WI38 (cell line): ENCODE results near the gene BPIFB3.
"Not testable (repeated sequence)": the region's sequence is repeated elsewhere in the genome, so short reads cannot be mapped to it uniquely, and the experiment has no call there.

Source experiments
- H3K4me3 ChIP-seq: 2 replicates; pipeline ENCODE4 v1.5.1; 2011; ENCODE audit warnings: low read depth, mild to moderate bottlenecking, control low read depth, low read length
- TF ChIP-seq, protein P1 (sequence below): IDR thresholded peaks from 2 replicates; pipeline ENCODE4 v1.5.1; 2012; ENCODE audit warnings: low read depth, mild to moderate bottlenecking, control low read depth, low read length

BPIFB3 gene

DNA sequence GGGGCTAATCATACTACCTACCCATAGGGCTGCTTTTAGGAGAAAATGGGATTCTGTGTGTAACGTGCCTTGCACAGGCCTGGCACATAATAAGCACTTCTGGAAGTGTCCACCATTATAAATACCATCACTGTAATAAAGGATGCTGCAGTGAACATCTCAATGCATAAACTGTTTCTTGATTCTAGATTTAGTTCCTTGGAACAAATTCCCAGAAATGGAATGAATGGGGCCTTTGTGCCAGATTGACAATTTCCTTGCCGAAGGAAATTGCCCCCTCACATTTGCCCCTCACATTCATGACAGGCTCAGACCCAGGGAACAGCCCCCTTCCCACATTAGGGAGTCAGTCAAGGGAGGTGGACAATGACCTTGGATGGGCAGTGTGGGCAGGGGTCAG lies 55.0 kb downstream of the BPIFB3 start:
- TF ChIP-seq, protein P1, sequence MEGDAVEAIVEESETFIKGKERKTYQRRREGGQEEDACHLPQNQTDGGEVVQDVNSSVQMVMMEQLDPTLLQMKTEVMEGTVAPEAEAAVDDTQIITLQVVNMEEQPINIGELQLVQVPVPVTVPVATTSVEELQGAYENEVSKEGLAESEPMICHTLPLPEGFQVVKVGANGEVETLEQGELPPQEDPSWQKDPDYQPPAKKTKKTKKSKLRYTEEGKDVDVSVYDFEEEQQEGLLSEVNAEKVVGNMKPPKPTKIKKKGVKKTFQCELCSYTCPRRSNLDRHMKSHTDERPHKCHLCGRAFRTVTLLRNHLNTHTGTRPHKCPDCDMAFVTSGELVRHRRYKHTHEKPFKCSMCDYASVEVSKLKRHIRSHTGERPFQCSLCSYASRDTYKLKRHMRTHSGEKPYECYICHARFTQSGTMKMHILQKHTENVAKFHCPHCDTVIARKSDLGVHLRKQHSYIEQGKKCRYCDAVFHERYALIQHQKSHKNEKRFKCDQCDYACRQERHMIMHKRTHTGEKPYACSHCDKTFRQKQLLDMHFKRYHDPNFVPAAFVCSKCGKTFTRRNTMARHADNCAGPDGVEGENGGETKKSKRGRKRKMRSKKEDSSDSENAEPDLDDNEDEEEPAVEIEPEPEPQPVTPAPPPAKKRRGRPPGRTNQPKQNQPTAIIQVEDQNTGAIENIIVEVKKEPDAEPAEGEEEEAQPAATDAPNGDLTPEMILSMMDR, result no peak
- H3K4me3 ChIP-seq, result no peak overlapping the region

DNA sequence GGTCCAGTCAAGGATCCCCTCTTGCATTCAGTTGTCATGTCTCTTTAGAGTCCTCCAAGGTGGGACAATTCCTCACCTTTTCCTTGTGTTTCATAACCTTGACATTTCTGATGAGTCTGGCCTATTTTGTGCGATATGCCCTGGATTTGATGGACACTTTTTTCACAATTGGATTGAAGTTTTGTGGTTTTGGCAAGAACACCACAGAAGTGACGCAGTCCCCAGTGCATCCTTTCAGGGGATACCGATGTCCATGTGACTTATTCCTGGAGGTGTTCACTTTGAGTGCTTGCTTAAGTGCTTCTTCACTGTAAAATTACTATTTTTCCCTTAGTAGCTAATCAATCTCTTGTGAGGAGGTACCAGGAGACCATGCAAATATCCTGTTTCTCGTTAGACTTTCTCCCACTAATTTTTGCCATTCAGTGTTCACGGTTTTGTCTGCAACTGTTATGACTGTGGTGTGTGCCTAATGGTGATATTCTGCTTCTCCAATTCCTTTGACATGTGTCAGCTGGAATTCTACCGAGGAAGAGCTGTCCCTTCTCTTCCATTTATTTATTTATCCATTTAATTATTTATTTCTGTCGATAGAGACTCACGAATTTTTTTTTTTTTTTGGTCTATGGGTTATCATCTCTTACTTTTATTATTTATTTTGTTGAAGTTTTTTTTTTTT lies 56.6 kb downstream of the BPIFB3 start:
- H3K4me3 ChIP-seq, result no peak overlapping the region
- TF ChIP-seq, protein P1, result no peak

DNA sequence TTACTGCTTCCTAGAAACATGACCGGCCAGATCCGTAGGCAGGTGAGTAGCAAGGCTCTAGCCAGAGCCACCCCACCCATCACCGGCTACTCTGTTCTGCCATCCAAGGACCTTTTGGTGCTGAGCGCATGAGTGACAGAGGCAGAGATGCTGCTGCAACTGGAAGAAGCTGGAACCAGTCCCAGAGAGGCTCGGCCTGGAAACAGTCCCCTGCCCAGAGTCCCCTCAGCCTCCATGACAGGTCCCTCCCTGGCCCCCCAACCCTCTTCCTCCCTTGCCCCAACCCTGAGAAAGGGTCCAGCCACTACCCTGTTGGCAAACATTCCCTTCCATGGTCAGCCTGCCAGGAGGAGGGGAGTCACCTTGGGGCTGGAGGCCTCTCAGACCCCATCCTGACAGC lies 57.6 kb downstream of the BPIFB3 start:
- TF ChIP-seq, protein P1, result no peak
- H3K4me3 ChIP-seq, result no peak overlapping the region

DNA sequence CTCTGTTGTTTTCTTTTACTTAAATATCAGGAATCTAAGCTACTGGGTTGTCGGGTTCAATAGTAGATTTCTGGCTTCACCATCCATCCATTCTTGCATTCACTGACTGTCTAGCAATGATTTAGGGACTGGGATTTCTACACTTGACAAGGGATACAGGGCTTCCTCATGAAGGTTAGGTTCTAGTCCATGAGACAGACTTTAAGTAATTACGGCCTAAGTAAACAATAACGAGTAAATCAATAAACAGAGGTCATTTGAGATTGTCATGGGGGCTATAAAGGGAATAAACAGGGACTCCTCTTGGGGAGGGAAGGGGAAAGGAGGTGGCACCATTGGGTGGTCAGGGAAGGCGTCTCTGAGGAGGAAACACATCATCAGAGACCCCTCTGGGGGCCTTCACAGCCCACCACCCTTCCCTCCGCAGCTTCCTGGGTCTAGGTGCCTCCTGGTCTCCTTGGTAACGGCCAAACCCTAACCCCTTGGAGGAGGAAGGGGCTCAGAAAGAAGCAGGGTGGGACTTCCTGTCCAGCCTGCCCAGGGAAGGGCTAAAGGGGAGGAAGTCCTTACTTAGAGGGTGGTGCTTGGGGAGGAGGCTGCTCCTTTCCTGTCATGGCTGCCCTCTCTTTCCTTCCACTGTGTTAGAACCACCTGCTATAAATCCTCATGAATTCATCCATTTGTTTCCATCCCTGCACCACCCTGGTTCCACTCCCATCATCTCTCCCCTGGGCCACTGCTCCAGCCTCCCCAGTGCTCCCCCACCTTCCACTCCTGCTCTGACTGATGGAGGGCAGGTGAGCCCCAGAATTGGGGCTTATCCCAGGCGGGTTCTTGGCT lies 59.1 kb downstream of the BPIFB3 start:
- TF ChIP-seq, protein P1, result no peak
- no peak overlapping the region for H3K4me3 ChIP-seq

DNA sequence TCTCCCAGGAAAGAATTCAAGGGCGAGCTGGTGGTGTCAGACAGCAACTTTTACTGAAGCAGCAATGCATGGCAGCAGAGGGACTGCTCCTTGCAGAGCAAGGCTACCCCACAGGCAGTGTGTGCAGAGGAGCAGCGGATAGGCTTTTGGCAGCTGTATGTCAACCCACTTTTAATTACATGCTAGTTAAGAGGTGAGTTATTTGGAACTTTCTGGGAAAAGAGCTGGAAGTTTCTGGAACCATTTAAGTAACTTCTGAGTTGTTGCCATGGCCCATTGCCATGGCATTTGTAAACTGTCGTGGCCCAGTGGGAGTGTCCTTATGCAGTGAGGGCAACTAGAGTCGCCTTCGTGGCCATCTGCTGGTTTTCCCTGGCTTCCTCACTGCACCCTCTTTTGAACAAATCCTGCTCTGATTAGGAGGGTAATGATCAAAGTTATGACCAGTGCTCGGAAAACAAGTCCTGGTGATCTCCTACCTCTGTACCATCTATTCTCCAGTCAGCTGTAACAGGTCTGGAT lies 59.7 kb downstream of the BPIFB3 start:
- H3K4me3 ChIP-seq, result no peak overlapping the region
- TF ChIP-seq, protein P1, result no peak

DNA sequence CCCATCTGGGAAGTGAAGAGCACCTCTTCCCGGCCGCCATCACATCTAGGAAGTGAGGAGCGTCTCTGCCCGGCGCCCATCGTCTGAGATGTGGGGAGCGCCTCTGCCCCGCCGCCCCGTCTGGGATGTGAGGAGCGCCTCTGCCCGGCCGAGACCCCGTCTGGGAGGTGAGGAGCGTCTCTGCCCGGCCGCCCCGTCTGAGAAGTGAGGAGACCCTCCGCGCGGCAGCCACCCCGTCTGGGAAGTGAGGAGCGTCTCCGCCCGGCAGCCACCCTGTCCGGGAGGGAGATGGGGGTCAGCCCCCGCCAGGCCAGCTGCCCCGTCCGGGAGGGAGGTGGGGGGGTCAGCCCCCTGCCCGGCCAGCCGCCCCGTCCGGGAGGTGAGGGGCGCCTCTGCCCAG lies 61.8 kb downstream of the BPIFB3 start:
- not testable (repeated sequence) for H3K4me3 ChIP-seq

DNA sequence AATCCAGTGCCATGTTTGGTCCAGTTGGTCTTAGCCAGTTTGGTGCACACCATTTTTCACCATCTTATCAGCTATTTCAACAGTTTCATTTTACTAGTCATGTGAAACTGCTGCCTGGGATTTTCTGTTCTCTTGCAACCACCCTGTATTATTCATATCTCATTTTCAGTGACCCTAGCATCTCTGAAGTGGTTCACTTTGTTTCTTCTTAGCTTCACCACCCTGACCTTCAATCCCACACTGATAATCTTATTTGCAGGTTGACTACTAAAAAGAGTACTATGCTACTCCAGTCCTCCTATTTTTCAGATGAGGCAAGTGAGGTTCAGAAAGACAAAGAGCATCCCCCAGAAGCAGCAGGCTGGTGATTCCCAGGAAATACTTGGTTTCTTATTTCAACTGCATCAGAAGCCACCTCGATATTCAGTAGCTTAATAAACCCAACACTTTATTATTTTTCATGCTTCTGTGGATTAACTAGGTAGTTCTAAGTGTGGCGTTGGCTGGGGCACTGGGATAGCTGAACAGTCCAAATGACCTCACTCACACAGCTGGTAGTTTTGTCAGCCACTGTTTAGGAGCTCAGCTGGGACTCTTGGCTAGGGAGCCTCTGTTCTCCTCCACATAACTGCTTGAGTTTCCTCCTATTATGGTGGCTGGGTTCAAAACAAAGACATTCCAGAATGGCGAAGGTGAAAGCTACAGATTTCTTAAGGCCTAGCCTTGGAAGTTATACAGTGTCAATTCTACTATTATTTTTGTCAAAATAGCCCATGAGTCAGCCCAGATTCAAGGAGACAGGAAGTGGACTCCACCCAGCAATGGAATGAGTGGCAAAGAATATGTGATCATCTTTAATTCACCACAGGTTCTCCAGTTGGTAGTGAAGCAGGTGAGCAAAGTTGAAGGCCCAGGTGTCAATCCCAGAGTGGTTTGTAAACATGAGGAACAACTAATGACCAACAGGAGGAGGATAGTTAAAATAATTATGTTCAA lies 66.3 kb downstream of the BPIFB3 start:
- TF ChIP-seq, protein P1, result no peak
- H3K4me3 ChIP-seq, result no peak overlapping the region
